IPS-20b (cell line): ENCODE measurements around the gene SIL1.
"Not testable (repeated sequence)": the region's sequence is repeated elsewhere in the genome, so short reads cannot be mapped to it uniquely, and the experiment has no call there.

Source experiments
- H3K27ac ChIP-seq: one replicate; pipeline ENCODE4 v1.5.1; 2013; ENCODE audit warnings: low read length
- H3K27me3 ChIP-seq: 2 replicates; pipeline ENCODE4 v1.6.1; 2013; ENCODE audit warnings: mild to moderate bottlenecking, low read length, inconsistent platforms; ENCODE audit not compliant: insufficient read depth
- H3K36me3 ChIP-seq: 2 replicates; pipeline ENCODE4 v1.6.1; 2013; ENCODE audit warnings: low read depth, mild to moderate bottlenecking, inconsistent platforms, low read length, moderate library complexity; ENCODE audit not compliant: insufficient read depth
- H3K4me1 ChIP-seq: 2 replicates; pipeline ENCODE4 v1.6.1; 2013; ENCODE audit warnings: mild to moderate bottlenecking, control low read depth, inconsistent platforms, low read length, moderate library complexity; ENCODE audit not compliant: insufficient read depth
- H3K4me3 ChIP-seq: 2 replicates; pipeline ENCODE4 v1.5.1; 2013; ENCODE audit warnings: mild to moderate bottlenecking, low read length, inconsistent platforms
- H3K9ac ChIP-seq: 2 replicates; pipeline ENCODE4 v1.6.1; 2013; ENCODE audit warnings: low read depth, mild to moderate bottlenecking, inconsistent platforms, low read length, moderate library complexity
- H3K9me3 ChIP-seq: 2 replicates; pipeline ENCODE4 v1.6.1; 2013; ENCODE audit warnings: mild to moderate bottlenecking, low read depth, low read length, inconsistent platforms; ENCODE audit not compliant: insufficient read depth

Gene SIL1

GRCh38 chr5:139117342-139117884 lies 80.8 kb downstream of the SIL1 start:
- H3K27ac ChIP-seq: no peak overlapping the region
- H3K36me3 ChIP-seq: no peaks in the 10 kb centered on the region
- no peak overlapping the region for H3K4me3 ChIP-seq
- H3K27me3 ChIP-seq: no peaks in the 10 kb centered on the region
- H3K4me1 ChIP-seq: no peaks in the 10 kb centered on the region
- no peak overlapping the region for H3K9ac ChIP-seq
- H3K9me3 ChIP-seq: no peaks in the 10 kb centered on the region

- no peaks in the 10 kb centered on the region for H3K9me3 ChIP-seq
- H3K4me3 ChIP-seq: no peak overlapping the region
- H3K9ac ChIP-seq: no peak overlapping the region
- no peaks in the 10 kb centered on the region for H3K36me3 ChIP-seq
- H3K4me1 ChIP-seq: no peaks in the 10 kb centered on the region
- no peak overlapping the region for H3K27ac ChIP-seq
- no peaks in the 10 kb centered on the region for H3K27me3 ChIP-seq
Observed at GRCh38 chr5:139116100-139116655, 82.0 kb downstream of the SIL1 start.

GRCh38 chr5:139113892-139114291 lies 84.3 kb downstream of the SIL1 start:
- no peaks in the 10 kb centered on the region for H3K27me3 ChIP-seq
- no peaks in the 10 kb centered on the region for H3K9me3 ChIP-seq
- no peak overlapping the region for H3K9ac ChIP-seq
- no peak overlapping the region for H3K4me3 ChIP-seq
- H3K4me1 ChIP-seq: no peaks in the 10 kb centered on the region; the same call in 1 of the 2 replicates
- H3K36me3 ChIP-seq: no peaks in the 10 kb centered on the region
- no peak overlapping the region for H3K27ac ChIP-seq

- not testable (repeated sequence) for H3K27me3 ChIP-seq, H3K9me3 ChIP-seq, H3K36me3 ChIP-seq, H3K27ac ChIP-seq, H3K4me3 ChIP-seq, H3K9ac ChIP-seq, H3K4me1 ChIP-seq
Observed at GRCh38 chr5:139112362-139112761, 85.8 kb downstream of the SIL1 start.

GRCh38 chr5:139110526-139111168 lies 87.5 kb downstream of the SIL1 start:
- Histone ChIP-seq H3K4me1 (peaks cover 10% of the 10 kb centered on the region), H3K27ac (no peak overlapping the region), H3K36me3 (no peaks in the 10 kb centered on the region), H3K27me3 (no peaks in the 10 kb centered on the region), H3K4me3 (no peak overlapping the region), H3K9ac (no peak overlapping the region), H3K9me3 (no peaks in the 10 kb centered on the region)

GRCh38 chr5:139108063-139108824 lies 89.9 kb downstream of the SIL1 start:
- Histone ChIP-seq H3K9me3 (no peaks in the 10 kb centered on the region), H3K9ac (no peak overlapping the region), H3K27ac (no peak overlapping the region), H3K36me3 (no peaks in the 10 kb centered on the region), H3K27me3 (no peaks in the 10 kb centered on the region), H3K4me3 (no peak overlapping the region), H3K4me1 (peaks cover 17% of the 10 kb centered on the region)

- no peak overlapping the region for H3K27ac ChIP-seq
- no peaks in the 10 kb centered on the region for H3K27me3 ChIP-seq
- H3K9me3 ChIP-seq: no peaks in the 10 kb centered on the region
- H3K36me3 ChIP-seq: no peaks in the 10 kb centered on the region
- no peak overlapping the region for H3K4me3 ChIP-seq
- H3K4me1 ChIP-seq: peaks cover 21% of the 10 kb centered on the region
- no peak overlapping the region for H3K9ac ChIP-seq
Observed at GRCh38 chr5:139105621-139106071, 92.5 kb downstream of the SIL1 start.

GRCh38 chr5:139104577-139105276 lies 93.4 kb downstream of the SIL1 start:
- H3K4me3 ChIP-seq: no peak overlapping the region
- H3K36me3 ChIP-seq: no peaks in the 10 kb centered on the region
- no peaks in the 10 kb centered on the region for H3K27me3 ChIP-seq
- no peak overlapping the region for H3K9ac ChIP-seq
- H3K9me3 ChIP-seq: no peaks in the 10 kb centered on the region
- peaks cover 21% of the 10 kb centered on the region for H3K4me1 ChIP-seq
- no peak overlapping the region for H3K27ac ChIP-seq

- Histone ChIP-seq H3K9ac (no peak overlapping the region), H3K4me1 (peaks cover 21% of the 10 kb centered on the region), H3K9me3 (no peaks in the 10 kb centered on the region), H3K4me3 (no peak overlapping the region), H3K27ac (no peak overlapping the region), H3K36me3 (no peaks in the 10 kb centered on the region), H3K27me3 (no peaks in the 10 kb centered on the region)
Observed at GRCh38 chr5:139103762-139104161, 94.4 kb downstream of the SIL1 start.

GRCh38 chr5:139100825-139101224 lies 97.3 kb downstream of the SIL1 start:
- H3K27ac ChIP-seq: no peak overlapping the region
- no peak overlapping the region for H3K9ac ChIP-seq
- peaks cover 13% of the 10 kb centered on the region; the same call in 1 of the 2 replicates for H3K4me1 ChIP-seq
- no peaks in the 10 kb centered on the region for H3K27me3 ChIP-seq
- H3K4me3 ChIP-seq: no peak overlapping the region
- H3K36me3 ChIP-seq: no peaks in the 10 kb centered on the region
- no peaks in the 10 kb centered on the region for H3K9me3 ChIP-seq
